ENCODE results near the gene TM9SF4.

TM9SF4 gene

GRCh38 chr20:32130965-32131364, 21.5 kb downstream of the TM9SF4 start:
- DNase-seq: no peak

GRCh38 chr20:32132911-32133549, 23.5 kb downstream of the TM9SF4 start:
- no peak for DNase-seq

GRCh38 chr20:32134026-32134425, 24.5 kb downstream of the TM9SF4 start:
- DNase-seq: no peak

- no peak for DNase-seq
These were observed 26.5 kb downstream of the TM9SF4 start for GRCh38 chr20:32135983-32136515.

GRCh38 chr20:32138921-32139320, 29.4 kb downstream of the TM9SF4 start:
- no peak for DNase-seq

GRCh38 chr20:32139947-32140346, 30.4 kb downstream of the TM9SF4 start:
- DNase-seq: no peak

- no peak for DNase-seq
These were observed 31.1 kb downstream of the TM9SF4 start for GRCh38 chr20:32140603-32141002.

- DNase-seq: no peak
These were observed 32.0 kb downstream of the TM9SF4 start for GRCh38 chr20:32141465-32141980.

- no peak for DNase-seq
These were observed 32.6 kb downstream of the TM9SF4 start for GRCh38 chr20:32142088-32142487.

- no peak for DNase-seq
These were observed 33.5 kb downstream of the TM9SF4 start for GRCh38 chr20:32142991-32143390.

- no peak for DNase-seq
These were observed 35.6 kb downstream of the TM9SF4 start for GRCh38 chr20:32144898-32145662.

GRCh38 chr20:32149566-32150170, 40.2 kb downstream of the TM9SF4 start:
- no peak for DNase-seq

GRCh38 chr20:32150291-32150848, 40.9 kb downstream of the TM9SF4 start:
- no peak for DNase-seq

- no peak for DNase-seq
These were observed 43.1 kb downstream of the TM9SF4 start for GRCh38 chr20:32152421-32153155.

GRCh38 chr20:32153156-32153665, 43.7 kb downstream of the TM9SF4 start:
- DNase-seq: no peak

- no peak for DNase-seq
These were observed 44.3 kb downstream of the TM9SF4 start for GRCh38 chr20:32153771-32154170.

- peak; percentile 23 to 29 for DNase-seq
These were observed 45.8 kb downstream of the TM9SF4 start for GRCh38 chr20:32155017-32155981.

- DNase-seq: no peak
These were observed 48.1 kb downstream of the TM9SF4 start for GRCh38 chr20:32157611-32158010.

- no peak for DNase-seq
These were observed 48.8 kb downstream of the TM9SF4 start for GRCh38 chr20:32158351-32158750.

GRCh38 chr20:32158943-32159660, 49.6 kb downstream of the TM9SF4 start:
- no peak for DNase-seq

Measured in stimulated activated CD4-positive, alpha-beta T cell treated with anti-CD3 and anti-CD28 coated beads, Interleukin-4, amount 100 ng/mL, for 4 hours (primary cell).